ENCODE data around the gene ASPM. TPM values are rescaled to one million over a fixed set of nuclear protein-coding genes. Genes with fewer than 3 reads are reported as not detected.

ASPM gene
- total RNA-seq (10 to 100 TPM in 1 of 7 donors, 1 to 10 TPM in 6; 1.4 to 13.3 (median 4.9) TPM), polyA plus RNA-seq (1 to 10 TPM in 1 of 3 donors, under 1 TPM in 2; 0.70 to 3.1 (median 0.77) TPM)
- long read RNA-seq, donor 1, result 0 reads
- long read RNA-seq, donor 2, result 0 reads

GRCh38 chr1:197146101-197147095 is at the start of gene ASPM:
Gene ASPM (minus strand): TSS chr1:197146669. CDS start chr1:197146437, 232 bp downstream.
- Histone ChIP-seq H3K27me3 (replicated peaks in 1 of 7) (peaks cover 0 to 19% (median 3%) of the 10 kb centered on the region in 7 donors), H3K4me3 (peak within 1 kb of the TSS; percentile 67 to 93 (median 86)), H3K4me1 (peaks cover 4 to 42% (median 19%) of the 10 kb centered on the region in 6 donors), H3K27ac (peak within 1 kb of the TSS in 5 of 8 donors; percentile 21 to 82 (median 65)), H3K36me3 (no peaks in the 10 kb centered on the region), H3K9me3 (no peaks in the 10 kb centered on the region)
- peak; percentile 96 for DNase-seq
- intact Hi-C loops (cut with DNase I; ENCODE audit: low total_unique reads), result no loop called here
- TF ChIP-seq POLR2AphosphoS5 (IDR thresholded peaks at IDR 0.05) (peak; percentile 47 to 67 (median 66)), CTCF (IDR thresholded peaks at IDR 0.05 in 8 of 11, conservative IDR thresholded peaks at IDR 0.05 in 3 of 11) (no peak)
- WGBS, 5 donors, result 0 to 1% (median 0%) methylated on average over 39 to 67 of the region's 67 CpGs

GRCh38 chr1:197195100-197195499 is 48.6 kb upstream of the ASPM start:
- intact Hi-C loops (cut with DNase I; ENCODE audit: low total_unique reads), result no loop called here
- no peak overlapping the region for H3K4me3 ChIP-seq
- H3K27me3 ChIP-seq (replicated peaks in 1 of 7), result no peaks in the 10 kb centered on the region
- peaks cover 0 to 17% (median 10%) of the 10 kb centered on the region in 6 donors for H3K36me3 ChIP-seq
- no peak overlapping the region for H3K27ac ChIP-seq
- H3K4me1 ChIP-seq, result peaks cover 38 to 65% (median 52%) of the 10 kb centered on the region in 6 donors
- no peaks in the 10 kb centered on the region for H3K9me3 ChIP-seq
- TF ChIP-seq CTCF (IDR thresholded peaks at IDR 0.05 in 8 of 11, conservative IDR thresholded peaks at IDR 0.05 in 3 of 11), result no peak
- TF ChIP-seq POLR2AphosphoS5 (IDR thresholded peaks at IDR 0.05), result no peak
- TF ChIP-seq POLR2A (IDR thresholded peaks at IDR 0.05), result no peak
- no peak for DNase-seq

- WGBS, 5 donors, result 95 to 100% (median 97%) methylated on average over 1 of the region's 1 CpG
- no peaks in the 10 kb centered on the region for H3K9me3 ChIP-seq
- peaks cover 0 to 23% (median 0%) of the 10 kb centered on the region in 6 donors for H3K4me1 ChIP-seq
- no peak for DNase-seq
- peaks cover 7 to 96% (median 55%) of the 10 kb centered on the region in 6 donors for H3K36me3 ChIP-seq
- intact Hi-C loops (cut with DNase I; ENCODE audit: low total_unique reads), result loop anchor here (5.0 kb wide), 1 partner anchor 173 kb away; no protein-coding TSS in a partner anchor
- TF ChIP-seq POLR2AphosphoS5 (IDR thresholded peaks at IDR 0.05), result no peak
- no peak for TF ChIP-seq CTCF (IDR thresholded peaks at IDR 0.05 in 8 of 11, conservative IDR thresholded peaks at IDR 0.05 in 3 of 11)
- no peak for TF ChIP-seq POLR2A (IDR thresholded peaks at IDR 0.05)
- H3K4me3 ChIP-seq, result no peak overlapping the region
- no peaks in the 10 kb centered on the region for H3K27me3 ChIP-seq (replicated peaks in 1 of 7)
- no peak overlapping the region for H3K27ac ChIP-seq
These were observed 37.7 kb upstream of the ASPM start for GRCh38 chr1:197184190-197184589.
